T-helper 1 cell treated with Interleukin-12 subunit alpha and Interleukin-12 subunit beta and Interleukin-4 antibody, amounts not matched to agents 30 μg/mL and 1 μg/mL, for 36 hours (primary cell): ENCODE data around the gene AGBL4.

Source experiments
- H3K27ac Mint-ChIP-seq: one replicate; pipeline ENCODE4 v1.8.0; 2021; ENCODE audit warnings: mild to moderate bottlenecking, mixed read lengths
- H3K27me3 Mint-ChIP-seq: one replicate; pipeline ENCODE4 v1.8.0; 2021; ENCODE audit warnings: low read depth, mixed read lengths
- H3K36me3 Mint-ChIP-seq: one replicate; pipeline ENCODE4 v1.8.0; 2021; ENCODE audit warnings: low read depth, mixed read lengths
- H3K4me1 Mint-ChIP-seq: one replicate; pipeline ENCODE4 v1.8.0; 2021; ENCODE audit warnings: low read depth, mixed read lengths
- H3K4me3 Mint-ChIP-seq: one replicate; pipeline ENCODE4 v1.8.0; 2021; ENCODE audit warnings: mild to moderate bottlenecking, moderate library complexity, mixed read lengths
- H3K9me3 Mint-ChIP-seq: one replicate; pipeline ENCODE4 v1.8.0; 2021; ENCODE audit warnings: mixed read lengths

AGBL4 gene

GRCh38 chr1:48917901-48918603 lies 1105.7 kb downstream of the AGBL4 start:
- Mint-ChIP-seq H3K4me3 (no peak overlapping the region), H3K9me3 (no peaks in the 10 kb centered on the region), H3K27me3 (no peaks in the 10 kb centered on the region), H3K27ac (no peak overlapping the region), H3K36me3 (no peaks in the 10 kb centered on the region), H3K4me1 (no peaks in the 10 kb centered on the region)

- no peak overlapping the region for H3K4me3 Mint-ChIP-seq
- H3K36me3 Mint-ChIP-seq: no peaks in the 10 kb centered on the region
- no peak overlapping the region for H3K27ac Mint-ChIP-seq
- H3K27me3 Mint-ChIP-seq: no peaks in the 10 kb centered on the region
- no peaks in the 10 kb centered on the region for H3K4me1 Mint-ChIP-seq
- no peaks in the 10 kb centered on the region for H3K9me3 Mint-ChIP-seq
Observed at GRCh38 chr1:48917070-48917454, 1106.7 kb downstream of the AGBL4 start.

- Mint-ChIP-seq H3K27me3 (no peaks in the 10 kb centered on the region), H3K36me3 (no peaks in the 10 kb centered on the region), H3K27ac (no peak overlapping the region), H3K4me1 (no peaks in the 10 kb centered on the region), H3K4me3 (no peak overlapping the region), H3K9me3 (no peaks in the 10 kb centered on the region)
Observed at GRCh38 chr1:48916130-48917069, 1107.4 kb downstream of the AGBL4 start.

- Mint-ChIP-seq H3K4me1 (no peaks in the 10 kb centered on the region), H3K27me3 (peaks cover 9% of the 10 kb centered on the region), H3K36me3 (no peaks in the 10 kb centered on the region), H3K4me3 (no peak overlapping the region), H3K9me3 (no peaks in the 10 kb centered on the region), H3K27ac (no peak overlapping the region)
Observed at GRCh38 chr1:48908606-48909005, 1115.1 kb downstream of the AGBL4 start.

- H3K9me3 Mint-ChIP-seq: no peaks in the 10 kb centered on the region
- H3K27ac Mint-ChIP-seq: no peak overlapping the region
- no peaks in the 10 kb centered on the region for H3K36me3 Mint-ChIP-seq
- no peaks in the 10 kb centered on the region for H3K4me1 Mint-ChIP-seq
- peaks cover 9% of the 10 kb centered on the region for H3K27me3 Mint-ChIP-seq
- H3K4me3 Mint-ChIP-seq: no peak overlapping the region
Observed at GRCh38 chr1:48906729-48907128, 1117.0 kb downstream of the AGBL4 start.

- H3K4me3 Mint-ChIP-seq: no peak overlapping the region
- peaks cover 9% of the 10 kb centered on the region for H3K27me3 Mint-ChIP-seq
- H3K36me3 Mint-ChIP-seq: no peaks in the 10 kb centered on the region
Observed at GRCh38 chr1:48906164-48906563, 1117.6 kb downstream of the AGBL4 start.

GRCh38 chr1:48903291-48903690 lies 1120.5 kb downstream of the AGBL4 start:
- H3K9me3 Mint-ChIP-seq: no peaks in the 10 kb centered on the region
- H3K4me3 Mint-ChIP-seq: no peak overlapping the region
- peaks cover 9% of the 10 kb centered on the region for H3K27me3 Mint-ChIP-seq
- H3K36me3 Mint-ChIP-seq: no peaks in the 10 kb centered on the region
- no peaks in the 10 kb centered on the region for H3K4me1 Mint-ChIP-seq
- no peak overlapping the region for H3K27ac Mint-ChIP-seq

More at GRCh38 chr1:48906164-48906563, 1117.6 kb downstream of the AGBL4 start:
- Mint-ChIP-seq H3K4me1 (no peaks in the 10 kb centered on the region), H3K27ac (no peak overlapping the region), H3K9me3 (no peaks in the 10 kb centered on the region)

GRCh38 chr1:48898894-48899293 lies 1124.9 kb downstream of the AGBL4 start:
- no peaks in the 10 kb centered on the region for H3K27me3 Mint-ChIP-seq
- no peak overlapping the region for H3K27ac Mint-ChIP-seq
- H3K36me3 Mint-ChIP-seq: no peaks in the 10 kb centered on the region
- H3K9me3 Mint-ChIP-seq: no peaks in the 10 kb centered on the region
- no peaks in the 10 kb centered on the region for H3K4me1 Mint-ChIP-seq
- H3K4me3 Mint-ChIP-seq: no peak overlapping the region

GRCh38 chr1:48889615-48890014 lies 1134.1 kb downstream of the AGBL4 start:
- Mint-ChIP-seq H3K27me3 (no peaks in the 10 kb centered on the region), H3K4me1 (no peaks in the 10 kb centered on the region), H3K27ac (no peak overlapping the region), H3K9me3 (no peaks in the 10 kb centered on the region), H3K4me3 (no peak overlapping the region), H3K36me3 (no peaks in the 10 kb centered on the region)

- no peaks in the 10 kb centered on the region for H3K9me3 Mint-ChIP-seq
- H3K27ac Mint-ChIP-seq: no peak overlapping the region
- H3K4me1 Mint-ChIP-seq: no peaks in the 10 kb centered on the region
- H3K27me3 Mint-ChIP-seq: no peaks in the 10 kb centered on the region
- H3K36me3 Mint-ChIP-seq: no peaks in the 10 kb centered on the region
- H3K4me3 Mint-ChIP-seq: no peak overlapping the region
Observed at GRCh38 chr1:48889082-48889481, 1134.7 kb downstream of the AGBL4 start.

GRCh38 chr1:48887796-48888195 lies 1136.0 kb downstream of the AGBL4 start:
- no peaks in the 10 kb centered on the region for H3K27me3 Mint-ChIP-seq

GRCh38 chr1:48882020-48882419 lies 1141.7 kb downstream of the AGBL4 start:
- no peaks in the 10 kb centered on the region for H3K9me3 Mint-ChIP-seq

More at GRCh38 chr1:48887796-48888195, 1136.0 kb downstream of the AGBL4 start:
- no peaks in the 10 kb centered on the region for H3K9me3 Mint-ChIP-seq
- no peaks in the 10 kb centered on the region for H3K36me3 Mint-ChIP-seq
- no peak overlapping the region for H3K4me3 Mint-ChIP-seq
- H3K4me1 Mint-ChIP-seq: no peaks in the 10 kb centered on the region
- H3K27ac Mint-ChIP-seq: no peak overlapping the region

GRCh38 chr1:48878191-48878940 lies 1145.4 kb downstream of the AGBL4 start:
- Mint-ChIP-seq H3K9me3 (no peaks in the 10 kb centered on the region), H3K27ac (no peak overlapping the region), H3K4me1 (no peaks in the 10 kb centered on the region), H3K36me3 (no peaks in the 10 kb centered on the region), H3K27me3 (peaks cover 5% of the 10 kb centered on the region), H3K4me3 (no peak overlapping the region)

More at GRCh38 chr1:48882020-48882419, 1141.7 kb downstream of the AGBL4 start:
- Mint-ChIP-seq H3K27me3 (no peaks in the 10 kb centered on the region), H3K4me3 (no peak overlapping the region), H3K4me1 (no peaks in the 10 kb centered on the region), H3K36me3 (no peaks in the 10 kb centered on the region), H3K27ac (no peak overlapping the region)

GRCh38 chr1:48876330-48876785 lies 1147.4 kb downstream of the AGBL4 start:
- Mint-ChIP-seq H3K27ac (no peak overlapping the region), H3K27me3 (peaks cover 5% of the 10 kb centered on the region), H3K36me3 (no peaks in the 10 kb centered on the region), H3K9me3 (no peaks in the 10 kb centered on the region), H3K4me1 (no peaks in the 10 kb centered on the region), H3K4me3 (no peak overlapping the region)
